H1 (cell line): ENCODE measurements around the gene CNOT6L. TPM values are rescaled to one million over a fixed set of nuclear protein-coding genes. Genes with fewer than 3 reads are reported as not detected.
A peak's percentile ranks its signal among the peaks of the same experiment; 100 is the strongest.
"Not testable (repeated sequence)": the region's sequence is repeated elsewhere in the genome, so short reads cannot be mapped to it uniquely, and the experiment has no call there.

Experiments used
- CTCF ChIA-PET: fragments of 300-600 bp; sonication (Branson Sonifier 250); formaldehyde crosslinking; loops from one replicate; lab custom pipeline; 2021; ENCODE audit not compliant: partially characterized antibody; lab: Charles Lee
- POLR2A ChIA-PET: fragments of 300-600 bp; sonication (Branson Sonifier 250); formaldehyde crosslinking; loops from one replicate; lab custom pipeline; 2021; ENCODE audit warnings: inconsistent platforms; ENCODE audit not compliant: partially characterized antibody; lab: Charles Lee
- DNase-seq, 2 experiments: peaks; one replicate each; pipeline versions ENCODE4 v3.0.0 to v3.0.0-alpha.2; 2010 to 2022; ENCODE audit warnings: low spot score in 2 of 2, low read depth in 1 of 2, mixed read lengths in 1 of 2
- FAIRE-seq: peaks from 2 replicates; lab custom pipeline; 2011; peaks lifted over from hg19 to GRCh38; lab: Jason Lieb, UNC
- H2AFZ ChIP-seq: 2 replicates; pipeline ENCODE4 v1.8.1; 2012; ENCODE audit warnings: low read length, inconsistent platforms
- H2AK5ac ChIP-seq: 2 replicates; pipeline ENCODE4 v1.6.1; 2013; ENCODE audit warnings: low read depth, low read length
- H2BK120ac ChIP-seq: replicated peaks from 2 replicates; pipeline ENCODE3; 2013; ENCODE audit warnings: low read depth, low read length, inconsistent platforms
- H2BK12ac ChIP-seq: 2 replicates; pipeline ENCODE4 v1.6.1; 2013; ENCODE audit warnings: low read depth, low read length
- H2BK15ac ChIP-seq: 2 replicates; pipeline ENCODE4 v1.6.1; 2013; ENCODE audit warnings: low read length
- H2BK20ac ChIP-seq: 2 replicates; pipeline ENCODE4 v1.6.1; 2013; ENCODE audit warnings: low read length
- H2BK5ac ChIP-seq: 2 replicates; pipeline ENCODE4 v1.6.1; 2013; ENCODE audit warnings: low read depth, low read length
- H3K14ac ChIP-seq: 2 replicates; pipeline ENCODE4 v1.6.1; 2013; ENCODE audit warnings: inconsistent platforms; ENCODE audit not compliant: insufficient read length
- H3K18ac ChIP-seq: 2 replicates; pipeline ENCODE4 v1.6.1; 2013; ENCODE audit warnings: low read length; ENCODE audit errors: extremely low read depth
- H3K23ac ChIP-seq: 2 replicates; pipeline ENCODE4 v1.6.1; 2013; ENCODE audit warnings: inconsistent platforms; ENCODE audit not compliant: insufficient read length
- H3K23me2 ChIP-seq: 2 replicates; pipeline ENCODE4 v1.6.1; 2013; ENCODE audit warnings: low read depth, low read length
- H3K27ac ChIP-seq: 2 replicates; pipeline ENCODE4 v1.6.1; 2011; ENCODE audit warnings: low read depth, low read length, inconsistent platforms
- H3K27me3 ChIP-seq, 4 experiments: replicated peaks in 1 of 4; 1 replicate in 1 of 4; 2 replicates in 3 of 4; pipeline versions ENCODE4 v1.6.1 to v1.8.1; 2011 to 2013; ENCODE audit warnings: low read length in 3 of 4, mild to moderate bottlenecking in 3 of 4, inconsistent platforms in 2 of 4, mixed read lengths in 2 of 4, moderate library complexity in 1 of 4; ENCODE audit not compliant: control insufficient read depth in 3 of 4, insufficient read depth in 3 of 4; ENCODE audit errors: extremely low read depth in 1 of 4
- H3K36me3 ChIP-seq, 4 experiments: 2 replicates each; pipeline versions ENCODE4 v1.6.1 to v1.8.1; 2011 to 2013; ENCODE audit warnings: mild to moderate bottlenecking in 4 of 4, low read length in 3 of 4, moderate library complexity in 2 of 4, control low read depth in 1 of 4, inconsistent platforms in 1 of 4; ENCODE audit not compliant: insufficient read depth in 4 of 4, control insufficient read depth in 2 of 4
- H3K4ac ChIP-seq: replicated peaks from 2 replicates; pipeline ENCODE3; 2013; ENCODE audit warnings: low read length, low read depth, mixed read lengths, inconsistent platforms; ENCODE audit not compliant: insufficient read length
- H3K4me1 ChIP-seq, 4 experiments: replicated peaks in 1 of 4; 1 replicate in 1 of 4; 2 replicates in 3 of 4; pipeline versions ENCODE4 v1.6.1 to v1.8.1; 2011 to 2013; ENCODE audit warnings: low read length in 3 of 4, inconsistent platforms in 2 of 4, mixed read lengths in 1 of 4; ENCODE audit not compliant: insufficient read depth in 4 of 4, control insufficient read depth in 3 of 4
- H3K4me2 ChIP-seq, 2 experiments: 2 replicates each; pipeline versions ENCODE4 v1.6.1 to v1.8.1; 2011 to 2013; ENCODE audit warnings: low read depth in 2 of 2, low read length in 2 of 2, control low read depth in 1 of 2, inconsistent platforms in 1 of 2, mild to moderate bottlenecking in 1 of 2; ENCODE audit not compliant: insufficient read depth in 1 of 2
- H3K4me3 ChIP-seq, 4 experiments: fragments of 200-600, 300-600 bp in 1 of 4; sonication (generic), shearing (Covaris generic), sonication (Bioruptor Twin) in 1 of 4; 2 replicates each; pipeline versions ENCODE4 v1.5.1 to v1.8.1; 2011 to 2016; ENCODE audit warnings: low read length in 4 of 4, low read depth in 3 of 4, control low read depth in 2 of 4, inconsistent platforms in 2 of 4, mild to moderate bottlenecking in 2 of 4, mixed read lengths in 1 of 4, moderate library complexity in 1 of 4; ENCODE audit not compliant: insufficient read depth in 2 of 4; ENCODE audit errors: extremely low read depth in 1 of 4
- H3K56ac ChIP-seq: replicated peaks from 2 replicates; pipeline ENCODE3; 2013; ENCODE audit warnings: low read depth, mild to moderate bottlenecking, mixed read lengths, low read length, inconsistent platforms; ENCODE audit not compliant: insufficient read length
- H3K79me1 ChIP-seq: 2 replicates; pipeline ENCODE4 v1.6.1; 2013; ENCODE audit warnings: low read depth, low read length, control low read depth
- H3K79me2 ChIP-seq, 2 experiments: 2 replicates each; pipeline versions ENCODE4 v1.6.1 to v1.8.1; 2012 to 2013; ENCODE audit warnings: low read length in 2 of 2, mild to moderate bottlenecking in 2 of 2, inconsistent platforms in 1 of 2; ENCODE audit not compliant: insufficient read depth in 2 of 2, control insufficient read depth in 1 of 2
- H3K9ac ChIP-seq, 4 experiments: replicated peaks in 1 of 4; 1 replicate in 1 of 4; 2 replicates in 3 of 4; pipeline versions ENCODE4 v1.6.1 to v1.8.1; 2011 to 2013; ENCODE audit warnings: low read depth in 3 of 4, low read length in 3 of 4, control low read depth in 2 of 4, mild to moderate bottlenecking in 2 of 4, moderate library complexity in 2 of 4, inconsistent platforms in 1 of 4; ENCODE audit errors: extremely low read depth in 1 of 4
- H3K9me3 ChIP-seq, 2 experiments: 2 replicates each; pipeline versions ENCODE4 v1.6.1 to v1.8.1; 2012 to 2013; ENCODE audit warnings: mild to moderate bottlenecking in 2 of 2, moderate library complexity in 2 of 2, control low read depth in 1 of 2, inconsistent platforms in 1 of 2, low read depth in 1 of 2, low read length in 1 of 2, mixed read lengths in 1 of 2; ENCODE audit not compliant: insufficient read depth in 2 of 2
- H4K20me1 ChIP-seq, 2 experiments: replicated peaks in 1 of 2; 2 replicates each; pipeline versions ENCODE3 to v1.8.1; 2011 to 2013; ENCODE audit warnings: inconsistent platforms in 2 of 2, low read length in 2 of 2, mild to moderate bottlenecking in 1 of 2; ENCODE audit not compliant: insufficient read depth in 2 of 2, control insufficient read depth in 1 of 2
- H4K5ac ChIP-seq: 2 replicates; pipeline ENCODE4 v1.6.1; 2013; ENCODE audit warnings: low read length, low read depth, mixed read lengths, inconsistent platforms; ENCODE audit not compliant: insufficient read length
- H4K8ac ChIP-seq: 2 replicates; pipeline ENCODE4 v1.8.0; 2013; ENCODE audit warnings: mild to moderate bottlenecking, moderate library complexity, low read length, inconsistent platforms; ENCODE audit not compliant: insufficient read depth; ENCODE audit errors: extremely low read depth
- H4K91ac ChIP-seq: replicated peaks from 2 replicates; pipeline ENCODE3; 2013; ENCODE audit warnings: low read length, mixed read lengths, inconsistent platforms; ENCODE audit not compliant: insufficient read length
- WGBS, 2 experiments: shearing (Covaris generic) in 1 of 2; methylation state at CpG; one replicate each; pipeline versions ENCODE4 v1.1.6 to v1.1.7; 2013 to 2015; ENCODE audit warnings: low lambda C conversion rate in 2 of 2, mixed read lengths in 2 of 2, inconsistent platforms in 1 of 2, low coverage in 1 of 2, missing lambda C conversion rate in 1 of 2; ENCODE audit not compliant: insufficient replicate concordance in 2 of 2, insufficient coverage in 1 of 2, insufficient read length in 1 of 2; ENCODE audit errors: extremely low coverage in 1 of 2, missing lambda C conversion rate in 1 of 2; 5-methylcytosine and 5-hydroxymethylcytosine counted together
- polyA plus RNA-seq, 7 experiments: library from polyadenylated mRNA; depleted of rRNA in 3 of 7; stranded (reverse) in 5 of 7; unstranded in 2 of 7; fragments of >200 nt in 5 of 7; fragments of 200-250 nt in 2 of 7; gene quantifications; 1 replicate in 5 of 7; 2 replicates in 1 of 7; 4 replicates in 1 of 7; pipeline versions ENCODE4 v1.2.1 to v1.2.3, GENCODE V29; 2011 to 2013; ENCODE audit warnings: missing spikeins in 2 of 7, mixed read lengths in 2 of 7
- total RNA-seq: library from RNA; stranded (reverse); fragmentation: NEBNext Ultra II Directional; extraction: Animal tissue kit (Norgen Biotek cat#: 25700); gene quantifications from 2 replicates; pipeline ENCODE4 v1.2.1, GENCODE V29; 2021

CNOT6L gene
- total and polyA plus RNA-seq, 2 of the 8 experiments (the other 6 are each of a cell fraction or from before 2014, with no cell fraction given): 2.0 to 22.4 TPM

- Histone ChIP-seq H3K4me3 (peak overlapping the region; percentile 81 to 97 (median 88)), H3K4me2 (peak overlapping the region; percentile 71 to 75), H2AFZ (0 out of 2 replicates have a peak overlapping the region, but pooled peaks have one; percentile 91), H3K27ac (0 out of 2 replicates have a peak overlapping the region, but pooled peaks have one; percentile 94), H3K9ac (peak overlapping the region in 3 of 4 experiments; percentile 94 to 98 (median 96); a peak in 6 of 7 replicates), H4K5ac (peak overlapping the region; percentile 82), H3K79me2 (peaks cover 0 to 35% of the 10 kb centered on the region in 2 experiments; a peak in 3 of 4 replicates), H3K56ac (peak overlapping the region; percentile 42)
- H3K4ac ChIP-seq, H3K14ac ChIP-seq, H3K36me3 ChIP-seq, H4K91ac ChIP-seq, H2BK120ac ChIP-seq, H3K27me3 ChIP-seq, H2BK5ac ChIP-seq, H3K79me1 ChIP-seq, H2AK5ac ChIP-seq, H3K23me2 ChIP-seq, H2BK15ac ChIP-seq, H2BK20ac ChIP-seq, H4K20me1 ChIP-seq, H2BK12ac ChIP-seq, H3K18ac ChIP-seq, H3K4me1 ChIP-seq, FAIRE-seq, H3K23ac ChIP-seq, DNase-seq, H3K9me3 ChIP-seq, H4K8ac ChIP-seq: not testable (repeated sequence)
- ChIA-PET POLR2A (interaction anchor here (0.6 to 3.9 kb wide), 9 partner anchors 9 to 546 kb away, joined by 3 to 41 read pairs (median 4); partner anchors contain the start of gene FRAS1), CTCF (interaction anchor here (0.6 kb wide), 1 partner anchor 33 kb away, joined by 5 read pairs; no protein-coding TSS in a partner anchor)
- 41% methylated on average over 14 of the region's 14 CpGs; no CpG with 5 or more reads in 1 of the 2 experiments for WGBS, 2 experiments
Observed at GRCh38 chr4:77863341-77863740, 44.2 kb upstream of the CNOT6L start.
